ENCODE data around the gene LYRM2.

DNA sequence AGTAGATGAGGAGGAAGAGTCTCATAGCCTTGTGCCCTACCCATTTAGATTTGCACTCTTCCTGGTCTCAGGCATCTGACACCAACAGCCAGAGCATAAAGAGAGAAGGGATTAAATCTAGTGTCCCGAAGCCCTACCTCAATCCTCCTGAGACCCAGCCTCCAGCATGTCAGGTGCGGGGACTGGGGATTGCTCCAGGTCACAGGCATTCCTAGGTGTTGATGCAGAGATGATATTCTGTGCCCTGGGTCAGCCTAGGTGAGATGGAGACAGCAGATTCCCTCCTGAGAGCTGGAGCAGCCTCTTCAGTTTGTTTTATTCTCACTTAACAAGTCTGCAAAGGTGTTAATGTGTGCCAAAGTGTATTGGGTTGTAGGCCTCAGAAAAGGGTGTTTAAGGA is 115.8 kb downstream of the LYRM2 start:
- TF ChIP-seq, protein P1, sequence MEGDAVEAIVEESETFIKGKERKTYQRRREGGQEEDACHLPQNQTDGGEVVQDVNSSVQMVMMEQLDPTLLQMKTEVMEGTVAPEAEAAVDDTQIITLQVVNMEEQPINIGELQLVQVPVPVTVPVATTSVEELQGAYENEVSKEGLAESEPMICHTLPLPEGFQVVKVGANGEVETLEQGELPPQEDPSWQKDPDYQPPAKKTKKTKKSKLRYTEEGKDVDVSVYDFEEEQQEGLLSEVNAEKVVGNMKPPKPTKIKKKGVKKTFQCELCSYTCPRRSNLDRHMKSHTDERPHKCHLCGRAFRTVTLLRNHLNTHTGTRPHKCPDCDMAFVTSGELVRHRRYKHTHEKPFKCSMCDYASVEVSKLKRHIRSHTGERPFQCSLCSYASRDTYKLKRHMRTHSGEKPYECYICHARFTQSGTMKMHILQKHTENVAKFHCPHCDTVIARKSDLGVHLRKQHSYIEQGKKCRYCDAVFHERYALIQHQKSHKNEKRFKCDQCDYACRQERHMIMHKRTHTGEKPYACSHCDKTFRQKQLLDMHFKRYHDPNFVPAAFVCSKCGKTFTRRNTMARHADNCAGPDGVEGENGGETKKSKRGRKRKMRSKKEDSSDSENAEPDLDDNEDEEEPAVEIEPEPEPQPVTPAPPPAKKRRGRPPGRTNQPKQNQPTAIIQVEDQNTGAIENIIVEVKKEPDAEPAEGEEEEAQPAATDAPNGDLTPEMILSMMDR (IDR thresholded peaks at IDR 0.05): no peak
- TF ChIP-seq POLR2A (IDR thresholded peaks at IDR 0.05) (no peak), POLR2AphosphoS5 (IDR thresholded peaks at IDR 0.05) (no peak), EP300 (IDR thresholded peaks at IDR 0.05) (no peak)

Measured in suprapubic skin (tissue), 4 donors.